Panc1 (cell line): ENCODE results near the gene CLCN1. TPM values are rescaled to one million over a fixed set of nuclear protein-coding genes. Genes with fewer than 3 reads are reported as not detected.

Experiments used
- ATAC-seq: fragments of 200-7000 bp; cut with Tn5 transposase; 2 replicates; pipeline ENCODE4 v1.9.1; 2020; ENCODE audit warnings: mild to moderate bottlenecking, moderate library complexity
- BruUV-seq: library from RNA; stranded (reverse); fragments of 400-500 nt; replicated peaks from 2 replicates; lab custom pipeline; 2021; lab: Mats Ljungman, UMichigan
- CTCF ChIA-PET: fragments of 300-600 bp; sonication (Branson Sonifier 250); formaldehyde crosslinking; loops from one replicate; lab custom pipeline; 2022; ENCODE audit warnings: antibody characterized with exemption; lab: Charles Lee
- POLR2A ChIA-PET: fragments of 300-600 bp; sonication (Branson Sonifier 250); formaldehyde crosslinking; loops from one replicate; lab custom pipeline; 2022; ENCODE audit warnings: antibody characterized with exemption; lab: Charles Lee
- DNase-seq: peaks from one replicate; pipeline ENCODE4 v3.0.0-alpha.2; 2010; ENCODE audit warnings: low read depth, low spot score
- H3K27ac ChIP-seq: 2 replicates; pipeline ENCODE4 v1.5.1; 2011; ENCODE audit warnings: mild to moderate bottlenecking, low read length, inconsistent platforms
- H3K27me3 ChIP-seq: fragments of 200-500 bp; sonication (Bioruptor generic); 2 replicates; pipeline ENCODE4 v1.6.0; 2014; ENCODE audit warnings: low read length, inconsistent platforms; ENCODE audit not compliant: control insufficient read depth, insufficient read depth
- H3K36me3 ChIP-seq: fragments of 200-500 bp; sonication (Bioruptor generic); 2 replicates; pipeline ENCODE4 v1.5.1; 2014; ENCODE audit warnings: inconsistent platforms, mild to moderate bottlenecking, low read length, moderate library complexity; ENCODE audit not compliant: control insufficient read depth, insufficient read depth
- H3K4me1 ChIP-seq: 2 replicates; pipeline ENCODE4 v1.5.1; 2011; ENCODE audit warnings: inconsistent platforms, mild to moderate bottlenecking, low read length, moderate library complexity; ENCODE audit not compliant: control insufficient read depth, insufficient read depth
- H3K4me3 ChIP-seq, 2 experiments: 2 replicates each; pipeline ENCODE4 v1.5.1; 2011 to 2012; ENCODE audit warnings: low read depth in 2 of 2, low read length in 2 of 2, mild to moderate bottlenecking in 2 of 2, inconsistent platforms in 1 of 2, moderate library complexity in 1 of 2
- H3K9me3 ChIP-seq: fragments of 200-500 bp; sonication (Bioruptor generic); 2 replicates; pipeline ENCODE4 v1.5.1; 2014; ENCODE audit warnings: low read depth, mild to moderate bottlenecking, inconsistent platforms, low read length, moderate library complexity; ENCODE audit not compliant: control insufficient read depth, insufficient read depth
- CTCF ChIP-seq: fragments of 450-650 bp; IDR thresholded peaks from 2 replicates; pipeline ENCODE4 v1.5.1; 2017; ENCODE audit warnings: mild to moderate bottlenecking
- POLR2AphosphoS5 ChIP-seq: IDR thresholded peaks from 2 replicates; pipeline ENCODE4 v1.6.1; 2012; ENCODE audit warnings: mild to moderate bottlenecking, low read depth, low read length, moderate library complexity
- REST ChIP-seq, 2 experiments: IDR thresholded peaks; 2 replicates each; pipeline ENCODE4 v1.6.1; 2011 to 2012; ENCODE audit warnings: low read depth in 2 of 2, control low read depth in 1 of 2, low read length in 1 of 2, mild to moderate bottlenecking in 1 of 2, moderate library complexity in 1 of 2; ENCODE audit not compliant: insufficient read depth in 1 of 2
- SIN3A ChIP-seq: IDR thresholded peaks from 2 replicates; pipeline ENCODE4 v1.6.1; 2012; ENCODE audit warnings: low read depth, mild to moderate bottlenecking, low read length, moderate library complexity, borderline replicate concordance; ENCODE audit not compliant: insufficient read depth
- TCF7L2 ChIP-seq: IDR thresholded peaks from 2 replicates; pipeline ENCODE4 v1.6.1; 2011; ENCODE audit warnings: mild to moderate bottlenecking, low read depth, low read length, inconsistent platforms
- in situ Hi-C: cut with HindIII; loops from 2 replicates; pipeline ENCODE4 v1.10.0; 2016; ENCODE audit warnings: low sequenced_read_pairs, low pct_unique_long_range_greater_than_20kb
- intact Hi-C: fragments of 100-400 bp; cut with micrococcal nuclease; formaldehyde crosslinking; loops from one replicate; pipeline ENCODE4 v1.10.0; 2022; ENCODE audit not compliant: unreplicated experiment
- total RNA-seq: library from RNA; stranded (reverse); gene quantifications from one replicate; pipeline ENCODE4 v1.2.1, GENCODE V29; 2021; ENCODE audit not compliant: unreplicated experiment

Gene CLCN1
- total RNA-seq, 1 experiment from 2014 or later, result 0.15 TPM

DNA sequence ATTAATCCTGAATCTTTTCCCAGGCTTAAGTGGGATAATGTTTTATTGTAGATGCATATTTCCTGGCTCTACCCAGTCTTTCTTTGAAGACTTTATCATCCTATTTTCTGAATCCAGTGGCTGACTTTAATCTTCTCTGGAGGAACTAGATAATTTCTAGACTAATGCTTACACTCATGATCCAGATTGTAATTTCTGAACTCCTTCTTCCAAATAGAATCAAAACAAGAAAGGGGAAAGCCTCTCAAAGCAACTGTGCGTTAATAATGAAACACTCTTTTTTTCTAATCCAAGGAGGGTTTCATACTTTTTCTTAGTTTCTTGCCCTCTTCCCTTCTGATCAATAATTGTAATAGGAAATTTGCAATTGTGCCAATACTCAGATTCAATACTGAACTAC, 44.7 kb upstream of the CLCN1 start:
- intact Hi-C loops (no loop called here), in situ Hi-C loops (no loop called here)
- DNase-seq (no peak), ATAC-seq (no peak)
- H3K27me3 ChIP-seq, result no peaks in the 10 kb centered on the region
- ChIA-PET CTCF (no interaction called here), POLR2A (no interaction called here)
- no peak overlapping the region for H3K27ac ChIP-seq
- no TSS peak for BruUV-seq
- H3K4me3 ChIP-seq, result no peak overlapping the region
- H3K4me1 ChIP-seq, result no peaks in the 10 kb centered on the region
- no peaks in the 10 kb centered on the region for H3K9me3 ChIP-seq
- peaks cover 2% of the 10 kb centered on the region for H3K36me3 ChIP-seq
- no peak for TF ChIP-seq CTCF
- TF ChIP-seq TCF7L2, result no peak
- TF ChIP-seq POLR2AphosphoS5, result no peak
- no peak for TF ChIP-seq SIN3A
- no peak for TF ChIP-seq REST (IDR thresholded peaks at IDR 0.05; ENCODE audit: insufficient read depth in 1 of 2, low read depth in 2 of 2, low read length in 1 of 2)

GRCh38 chr7:143272871-143273270, 43.0 kb upstream of the CLCN1 start:
- CTCF ChIA-PET, result no interaction called here
- BruUV-seq, result no TSS peak
- Histone ChIP-seq H3K27ac (no peak overlapping the region), H3K4me3 (no peak overlapping the region), H3K9me3 (no peaks in the 10 kb centered on the region), H3K27me3 (no peaks in the 10 kb centered on the region), H3K36me3 (no peaks in the 10 kb centered on the region), H3K4me1 (no peaks in the 10 kb centered on the region)
- in situ Hi-C loops (no loop called here), intact Hi-C loops (no loop called here)
- TF ChIP-seq TCF7L2, result no peak
- no peak for TF ChIP-seq POLR2AphosphoS5
- no peak for TF ChIP-seq REST (IDR thresholded peaks at IDR 0.05; ENCODE audit: insufficient read depth in 1 of 2, low read depth in 2 of 2, low read length in 1 of 2)
- no peak for TF ChIP-seq SIN3A
- no peak for TF ChIP-seq CTCF
- DNase-seq (no peak), ATAC-seq (no peak)
- POLR2A ChIA-PET, result interaction anchor here (0.8 kb wide), 1 partner anchor 150 kb away, joined by 7 read pairs; no protein-coding TSS in a partner anchor
